ENCODE data around the gene ZMYM4. TPM values are rescaled to one million over a fixed set of nuclear protein-coding genes. Genes with fewer than 3 reads are reported as not detected.

ZMYM4 gene
- 10 to 100 TPM; 47.2 to 71.1 (median 47.8) TPM for total RNA-seq

GRCh38 chr1:35268282-35269200 is at the start of gene ZMYM4:
Gene ZMYM4, plus strand, starts transcription at chr1:35268709. Its CDS starts 338 bp downstream, at chr1:35269047.
- no peaks in the 10 kb centered on the region for H3K36me3 ChIP-seq
- intact Hi-C loops (cut with DNase I; ENCODE audit: low total_unique reads), result no loop called here
- H3K9me3 ChIP-seq, result no peaks in the 10 kb centered on the region
- H3K4me1 ChIP-seq, result peaks cover 0 to 5% of the 10 kb centered on the region in 2 donors
- peak; percentile 81 to 85 for DNase-seq (ENCODE audit: low spot score in 2 of 2)
- H3K4me3 ChIP-seq, result peak within 1 kb of the TSS; percentile 68 to 95 (median 93)
- peak within 1 kb of the TSS; percentile 94 to 97 for H3K27ac ChIP-seq
- peak in 1 of 3 donors; percentile 2 for TF ChIP-seq POLR2AphosphoS5 (IDR thresholded peaks at IDR 0.05)
- no peak for TF ChIP-seq POLR2A (IDR thresholded peaks at IDR 0.05)
- H3K27me3 ChIP-seq, result no peaks in the 10 kb centered on the region

- no peak for DNase-seq (ENCODE audit: low spot score in 2 of 2)
- intact Hi-C loops (cut with DNase I; ENCODE audit: low total_unique reads), result no loop called here
- no peaks in the 10 kb centered on the region for H3K27me3 ChIP-seq
- no peaks in the 10 kb centered on the region for H3K4me1 ChIP-seq
- H3K4me3 ChIP-seq, result no peak overlapping the region
- no peaks in the 10 kb centered on the region for H3K36me3 ChIP-seq
- no peak overlapping the region for H3K27ac ChIP-seq
- peak in 1 of 3 donors; percentile 8 for TF ChIP-seq CTCF (IDR thresholded peaks at IDR 0.05)
- no peak for TF ChIP-seq POLR2AphosphoS5 (IDR thresholded peaks at IDR 0.05)
- TF ChIP-seq POLR2A (IDR thresholded peaks at IDR 0.05), result no peak
- no peaks in the 10 kb centered on the region for H3K9me3 ChIP-seq
Observed at GRCh38 chr1:35220976-35221375, 47.5 kb upstream of the ZMYM4 start.

- H3K27ac ChIP-seq, result peak overlapping the region in 1 of 2 donors; percentile 32
- H3K4me1 ChIP-seq, result no peaks in the 10 kb centered on the region
- DNase-seq (ENCODE audit: low spot score in 2 of 2), result no peak
Observed at GRCh38 chr1:35222322-35223083, 46.0 kb upstream of the ZMYM4 start.

GRCh38 chr1:35223084-35223630 is 45.4 kb upstream of the ZMYM4 start:
- DNase-seq (ENCODE audit: low spot score in 2 of 2), result no peak
- Histone ChIP-seq H3K27ac (no peak overlapping the region), H3K4me3 (no peak overlapping the region), H3K9me3 (no peaks in the 10 kb centered on the region), H3K36me3 (no peaks in the 10 kb centered on the region), H3K4me1 (no peaks in the 10 kb centered on the region), H3K27me3 (no peaks in the 10 kb centered on the region)
- TF ChIP-seq CTCF (IDR thresholded peaks at IDR 0.05) (no peak), POLR2A (IDR thresholded peaks at IDR 0.05) (no peak), POLR2AphosphoS5 (IDR thresholded peaks at IDR 0.05) (no peak)
- intact Hi-C loops (cut with DNase I; ENCODE audit: low total_unique reads), result no loop called here

More at GRCh38 chr1:35222322-35223083, 46.0 kb upstream of the ZMYM4 start:
- no peak for TF ChIP-seq POLR2AphosphoS5 (IDR thresholded peaks at IDR 0.05)
- TF ChIP-seq POLR2A (IDR thresholded peaks at IDR 0.05), result no peak
- no peak for TF ChIP-seq CTCF (IDR thresholded peaks at IDR 0.05)
- H3K36me3 ChIP-seq, result no peaks in the 10 kb centered on the region
- no peaks in the 10 kb centered on the region for H3K9me3 ChIP-seq
- H3K4me3 ChIP-seq, result no peak overlapping the region
- intact Hi-C loops (cut with DNase I; ENCODE audit: low total_unique reads), result no loop called here
- no peaks in the 10 kb centered on the region for H3K27me3 ChIP-seq

- DNase-seq (ENCODE audit: low spot score in 2 of 2), result no peak
Observed at GRCh38 chr1:35226546-35226945, 42.0 kb upstream of the ZMYM4 start.

More at GRCh38 chr1:35226546-35226945, 42.0 kb upstream of the ZMYM4 start:
- Histone ChIP-seq H3K9me3 (no peaks in the 10 kb centered on the region), H3K36me3 (no peaks in the 10 kb centered on the region), H3K27ac (no peak overlapping the region), H3K27me3 (no peaks in the 10 kb centered on the region), H3K4me3 (no peak overlapping the region), H3K4me1 (no peaks in the 10 kb centered on the region)
- intact Hi-C loops (cut with DNase I; ENCODE audit: low total_unique reads), result no loop called here
- no peak for TF ChIP-seq POLR2A (IDR thresholded peaks at IDR 0.05)
- no peak for TF ChIP-seq POLR2AphosphoS5 (IDR thresholded peaks at IDR 0.05)
- no peak for TF ChIP-seq CTCF (IDR thresholded peaks at IDR 0.05)

Data from breast epithelium (tissue), 4 donors.